GM15510 (cell line): ENCODE results near the gene SMIM35.

ENCODE experiments used
- POLR2A ChIP-seq: IDR thresholded peaks from 3 replicates; pipeline ENCODE4 v1.6.1; 2011; ENCODE audit warnings: borderline replicate concordance; ENCODE audit not compliant: insufficient read length; ENCODE audit errors: extremely low read depth

SMIM35 gene

DNA sequence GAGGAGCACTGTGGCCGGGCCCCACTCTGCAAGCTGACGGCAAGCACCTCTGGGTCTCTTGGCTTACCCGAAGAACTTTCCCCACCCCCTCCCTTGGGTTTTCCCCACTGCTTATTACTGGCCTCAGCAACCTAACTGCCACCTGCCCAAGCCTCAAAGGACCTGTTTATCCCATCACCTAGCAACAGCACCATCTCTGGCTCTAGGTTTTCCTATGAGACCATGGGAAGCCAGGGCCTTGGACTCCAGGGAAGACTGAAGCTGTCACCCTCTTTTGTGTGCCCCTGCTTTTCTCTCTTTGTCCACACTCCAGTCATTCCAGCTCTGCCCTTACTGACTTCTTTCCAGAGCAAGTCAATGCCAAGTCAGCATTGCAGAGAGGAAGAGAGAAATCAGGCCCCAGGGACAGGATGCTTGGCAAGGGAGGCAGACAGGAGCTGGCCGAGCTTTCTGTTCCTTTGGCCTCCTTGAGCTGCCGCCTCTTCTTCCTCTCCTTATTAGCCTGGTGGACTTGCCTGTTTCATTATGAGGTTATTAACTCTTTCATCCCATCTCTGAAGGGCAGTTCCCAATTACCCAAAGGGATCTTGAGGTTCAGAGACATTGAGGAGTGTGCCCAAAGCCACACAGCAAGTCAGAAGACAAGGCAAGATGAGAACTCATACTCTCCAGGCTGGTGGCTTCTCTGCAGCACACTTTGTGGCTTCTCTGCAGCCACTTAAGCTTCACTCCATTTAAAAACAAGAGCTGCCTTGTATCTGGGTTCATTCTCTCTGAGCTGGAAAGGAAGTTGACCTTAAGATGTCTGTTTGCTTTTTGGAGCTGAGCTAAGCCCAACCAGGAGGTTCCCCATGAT lies at the start of gene SMIM35:
Gene SMIM35 (minus strand): TSS at position 51 of the 856 bp plus-strand sequence. CDS start 206 bp downstream, outside the sequence.
- TF ChIP-seq POLR2A, result no peak

DNA sequence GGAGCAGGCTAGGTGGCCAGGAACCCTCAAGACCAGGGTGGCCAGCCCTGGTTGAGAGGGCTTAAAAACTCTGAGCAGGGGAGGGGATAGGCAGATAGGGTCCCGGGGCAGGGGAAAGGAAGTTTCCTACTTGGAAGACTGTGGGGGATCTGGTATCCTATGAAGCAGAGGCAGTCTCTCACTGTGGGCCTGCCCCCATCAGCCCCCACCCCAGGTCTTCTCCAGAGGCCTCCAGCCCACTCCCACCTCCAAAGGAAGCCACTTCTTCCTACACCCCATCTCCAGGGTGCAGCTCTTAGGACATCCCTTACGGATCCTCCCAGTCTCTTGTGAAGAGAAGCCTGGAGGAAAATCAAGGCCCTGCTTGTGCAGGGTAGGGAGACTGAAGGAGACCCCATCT lies 49.6 kb upstream of the SMIM35 start:
- TF ChIP-seq POLR2A, result no peak

DNA sequence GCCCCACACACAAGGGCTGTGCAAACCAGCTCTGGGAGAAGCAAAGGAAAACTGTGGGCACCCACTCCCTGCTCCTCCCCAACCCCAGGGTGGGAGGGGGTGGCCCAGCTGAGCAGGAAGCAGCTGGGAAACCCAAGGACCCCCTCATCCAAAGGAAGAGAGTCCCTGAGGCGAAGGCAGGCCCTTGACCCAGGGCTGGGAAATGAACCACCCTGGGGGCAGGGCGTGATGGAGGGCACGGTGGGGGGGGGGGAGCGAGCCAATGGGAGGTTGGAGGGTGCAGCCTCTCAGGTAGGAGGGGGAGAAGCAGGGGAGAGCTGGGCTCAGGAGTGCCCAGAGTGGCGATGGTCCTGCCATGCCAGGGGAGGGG lies 49.0 kb upstream of the SMIM35 start:
- TF ChIP-seq POLR2A, result no peak

DNA sequence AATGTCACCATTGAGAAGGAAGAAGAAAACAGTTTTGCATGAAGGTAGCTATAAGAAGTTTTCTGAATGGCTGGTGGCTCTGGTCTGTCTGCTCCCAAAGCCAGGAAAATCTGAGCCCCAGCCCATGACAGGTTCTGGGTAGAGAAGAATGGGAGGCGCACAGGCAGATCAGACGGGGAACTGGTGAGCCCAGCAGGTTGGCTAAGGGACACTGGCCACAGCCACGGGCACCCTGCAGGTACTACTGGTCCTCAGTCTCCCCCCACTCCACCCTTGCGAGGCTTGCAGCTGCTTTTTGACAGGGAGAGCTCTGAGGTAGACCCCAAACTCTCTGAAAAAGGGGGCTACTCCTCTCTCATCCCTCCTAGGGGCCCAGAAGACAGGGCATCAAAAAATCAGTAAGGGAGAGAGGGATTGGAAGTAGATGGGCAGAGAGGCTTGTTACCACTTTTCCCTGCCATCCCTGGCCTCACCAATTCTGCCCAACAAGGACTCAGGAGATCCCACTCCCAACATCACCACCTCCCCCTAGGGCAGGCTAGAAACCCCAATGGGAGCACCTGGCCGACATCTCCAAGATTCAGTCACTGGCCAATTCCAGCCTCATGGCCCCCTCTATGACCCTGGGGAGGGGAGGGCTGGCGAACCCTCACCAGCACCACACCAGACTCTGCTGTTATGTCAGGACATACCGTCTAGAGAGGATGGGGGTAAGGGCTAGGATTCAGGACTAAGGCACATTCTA lies 48.5 kb upstream of the SMIM35 start:
- no peak for TF ChIP-seq POLR2A

DNA sequence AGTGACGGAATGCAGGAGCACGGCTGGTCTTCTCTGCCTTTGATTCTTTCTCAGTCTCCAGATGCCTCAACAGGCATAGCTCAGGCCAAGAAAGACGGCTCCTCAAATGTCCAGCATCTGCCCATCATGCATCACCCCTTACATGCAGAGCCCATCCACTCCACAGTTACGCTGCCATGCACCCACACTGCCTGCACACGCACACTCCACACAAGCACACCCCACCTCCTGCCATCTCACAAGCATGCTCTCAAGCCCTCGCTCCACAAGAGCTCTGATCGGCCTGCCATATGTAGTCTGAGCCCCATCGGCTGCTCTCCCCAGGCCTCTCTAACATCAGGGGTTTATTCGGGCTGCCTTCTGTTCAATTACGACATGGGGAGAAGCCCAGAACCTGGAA lies 47.1 kb upstream of the SMIM35 start:
- TF ChIP-seq POLR2A, result no peak

DNA sequence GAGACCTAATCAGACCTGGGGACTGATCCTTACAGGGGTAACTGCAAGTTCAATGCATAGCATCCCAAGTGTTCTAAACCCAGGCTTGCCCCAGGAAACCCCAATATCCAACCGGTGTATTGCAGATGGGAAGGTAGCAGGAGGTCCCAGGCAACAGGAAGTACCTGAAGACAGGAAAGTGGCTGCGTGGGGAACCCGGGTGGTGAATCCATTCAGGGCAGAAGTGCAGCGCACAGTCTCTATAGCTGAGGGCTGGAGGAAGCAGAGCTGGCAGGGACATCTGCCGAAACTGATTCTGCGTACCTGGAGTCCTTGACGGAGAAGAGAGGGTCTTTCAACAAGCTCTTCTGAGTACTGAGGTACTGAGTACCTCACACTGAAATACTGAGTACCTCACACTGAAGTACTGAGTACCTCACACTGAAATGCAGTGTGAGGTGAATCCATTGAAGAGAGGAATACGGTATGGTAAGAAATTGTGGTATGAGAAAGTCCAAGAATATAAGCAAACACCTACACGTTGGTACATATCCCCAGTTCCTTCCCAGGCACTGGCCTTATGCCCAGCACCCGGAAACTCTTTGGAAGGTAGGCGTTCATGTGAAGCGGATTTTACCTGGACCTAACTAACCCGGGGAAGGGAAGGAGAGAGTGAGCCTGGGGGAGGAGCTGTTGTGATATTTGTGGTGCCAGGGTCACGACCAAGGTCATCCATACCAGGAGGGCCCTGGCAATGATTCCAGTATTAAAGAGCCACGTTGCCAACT lies 45.8 kb upstream of the SMIM35 start:
- no peak for TF ChIP-seq POLR2A

DNA sequence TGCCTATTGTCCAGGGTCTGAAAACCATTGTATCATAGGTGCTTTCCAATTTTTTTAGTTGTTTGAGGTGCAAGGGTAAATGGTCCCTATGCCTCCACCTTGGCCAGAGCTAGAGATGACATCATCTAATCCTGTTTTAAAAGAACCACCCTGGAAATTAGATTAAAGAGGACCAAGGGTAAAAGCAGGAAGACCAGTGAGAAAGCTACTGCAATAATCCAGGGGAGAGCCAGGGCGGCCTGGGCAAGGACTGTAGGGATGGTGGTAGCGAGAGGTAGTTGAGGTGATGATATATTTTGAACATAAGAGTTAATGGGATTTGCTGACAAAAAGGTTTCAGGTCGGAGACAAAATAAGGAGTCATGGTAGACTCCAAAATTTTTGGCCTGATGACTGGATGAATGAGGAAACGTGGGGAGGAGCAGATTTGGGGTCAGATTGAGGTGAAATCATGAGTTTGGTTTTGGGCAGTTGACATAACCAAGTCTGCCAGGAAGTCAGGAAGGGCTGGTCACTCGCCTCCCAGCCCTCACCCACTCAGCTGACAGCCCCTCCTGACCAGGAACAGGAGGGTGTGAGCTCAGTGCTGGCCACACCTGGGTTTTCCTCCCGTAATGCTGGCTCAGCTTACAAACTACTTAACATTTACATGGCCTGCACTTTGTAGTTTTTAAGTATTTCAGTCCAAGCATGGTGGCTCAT lies 42.9 kb upstream of the SMIM35 start:
- TF ChIP-seq POLR2A, result no peak

DNA sequence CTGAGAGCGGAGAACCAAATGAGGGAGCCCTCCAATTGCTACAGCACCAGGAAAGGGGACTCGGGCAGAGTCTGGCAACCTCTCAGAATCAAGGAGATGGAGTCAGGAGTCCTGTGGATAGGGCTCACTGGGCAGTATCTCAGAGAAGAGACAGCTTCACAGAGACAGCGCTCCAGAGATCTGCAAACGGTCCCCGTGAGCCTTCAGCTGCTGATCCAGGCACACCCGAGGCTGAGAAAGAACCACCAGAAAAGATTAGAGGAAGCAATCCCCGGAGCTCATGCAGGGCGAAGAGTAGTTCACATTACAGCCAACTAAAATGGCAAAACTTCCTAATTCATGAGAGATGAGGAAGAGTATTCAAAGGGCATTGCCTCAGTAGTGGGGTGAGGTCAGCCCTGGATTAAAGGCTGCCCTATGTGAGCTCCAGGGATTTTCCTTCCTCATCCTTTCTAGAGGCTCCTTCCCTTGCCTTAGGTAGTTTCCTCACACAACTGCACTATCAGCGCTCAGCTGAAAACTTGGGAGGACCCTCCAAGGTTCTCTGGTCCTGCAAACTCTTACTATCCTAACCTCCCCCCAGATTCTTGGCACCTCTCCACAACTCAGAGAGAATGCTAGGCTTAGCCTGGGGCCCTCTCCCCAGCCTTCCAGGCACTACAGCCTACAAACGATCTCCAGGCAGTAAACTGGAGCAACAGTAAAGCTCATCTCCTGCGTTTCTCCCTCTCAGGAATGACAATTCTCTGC lies 42.1 kb upstream of the SMIM35 start:
- no peak for TF ChIP-seq POLR2A

DNA sequence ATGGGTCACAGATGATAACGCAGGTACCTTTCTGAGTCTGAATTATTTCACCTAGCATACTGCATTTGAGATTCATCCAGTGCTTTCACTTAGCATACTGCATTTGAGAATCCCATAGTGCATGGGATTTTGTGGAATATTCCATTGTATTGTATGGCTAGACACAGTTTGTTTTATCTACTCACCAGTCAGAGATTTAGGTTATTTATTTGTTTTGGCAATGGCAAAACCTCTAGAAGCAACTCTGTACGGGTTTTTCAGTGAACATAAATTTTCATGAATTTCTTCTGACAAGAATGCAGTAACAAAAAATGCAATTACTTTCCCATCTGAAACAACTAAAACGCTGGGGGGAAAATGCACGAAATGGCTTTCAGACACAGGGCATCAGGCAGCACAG lies 41.5 kb upstream of the SMIM35 start:
- no peak for TF ChIP-seq POLR2A

DNA sequence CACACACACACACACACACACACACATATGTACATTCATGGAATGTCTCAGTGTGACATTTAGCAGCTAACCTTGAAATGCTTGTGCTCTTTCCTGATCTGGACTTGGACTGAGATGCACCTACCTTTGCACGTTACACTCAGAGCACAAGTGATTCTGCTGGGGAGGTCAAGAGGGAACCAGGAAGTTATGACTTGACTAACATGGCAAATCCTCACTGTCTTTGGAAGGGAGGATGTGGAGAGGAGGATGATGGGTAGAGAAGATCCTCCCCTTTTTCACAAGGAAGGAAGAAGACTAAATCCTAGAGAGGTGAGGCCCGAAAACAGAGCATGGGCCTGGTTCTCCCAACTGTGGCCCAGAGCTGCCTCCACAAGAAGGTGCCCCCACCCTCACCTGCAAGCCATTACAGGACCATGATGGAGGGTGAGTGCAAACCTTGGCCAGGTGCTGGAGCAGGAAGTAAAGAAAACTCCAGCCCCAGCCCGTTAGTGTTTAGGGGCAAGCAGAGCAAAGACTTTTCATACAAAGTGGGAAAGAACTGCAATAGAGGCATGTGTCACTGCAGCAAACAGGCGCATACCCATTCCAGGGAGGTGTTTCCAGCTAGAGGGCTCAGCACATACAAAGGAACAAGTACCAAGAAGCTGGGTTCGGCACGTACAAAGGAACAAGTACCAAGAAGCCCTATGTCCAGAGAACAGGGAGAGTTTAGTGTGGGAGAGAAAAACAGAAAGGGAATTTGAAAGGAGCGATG lies 39.5 kb upstream of the SMIM35 start:
- TF ChIP-seq POLR2A, result peak; percentile 22

DNA sequence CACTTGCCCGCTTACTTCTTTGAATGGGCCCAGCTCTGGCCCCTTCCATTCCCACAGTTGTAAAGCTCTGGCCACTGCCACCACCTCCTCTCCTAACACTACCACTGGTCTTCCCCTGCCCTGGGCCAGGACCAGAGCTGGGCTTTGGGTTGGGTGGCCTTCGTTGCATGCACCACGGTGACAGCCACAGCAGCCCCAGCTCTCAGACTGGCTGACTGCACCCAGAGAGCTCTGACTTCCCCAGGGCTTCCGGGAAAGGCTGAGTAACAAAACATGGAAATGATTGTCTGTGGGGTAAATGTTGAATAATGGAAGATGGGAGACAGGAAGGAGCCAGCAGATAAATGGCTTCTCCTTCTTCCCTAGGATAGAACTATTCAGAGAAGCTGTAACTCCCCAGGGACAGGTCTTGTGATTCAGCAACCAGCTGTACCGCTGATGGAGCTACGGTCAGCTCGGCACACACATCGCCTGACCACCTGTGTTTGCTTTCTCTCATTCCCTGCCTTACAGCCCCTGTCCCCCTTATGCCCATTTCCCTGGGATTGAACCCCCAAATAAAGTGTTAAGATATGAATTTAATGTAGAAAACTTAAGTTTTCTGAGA lies 38.3 kb upstream of the SMIM35 start:
- TF ChIP-seq POLR2A, result no peak

DNA sequence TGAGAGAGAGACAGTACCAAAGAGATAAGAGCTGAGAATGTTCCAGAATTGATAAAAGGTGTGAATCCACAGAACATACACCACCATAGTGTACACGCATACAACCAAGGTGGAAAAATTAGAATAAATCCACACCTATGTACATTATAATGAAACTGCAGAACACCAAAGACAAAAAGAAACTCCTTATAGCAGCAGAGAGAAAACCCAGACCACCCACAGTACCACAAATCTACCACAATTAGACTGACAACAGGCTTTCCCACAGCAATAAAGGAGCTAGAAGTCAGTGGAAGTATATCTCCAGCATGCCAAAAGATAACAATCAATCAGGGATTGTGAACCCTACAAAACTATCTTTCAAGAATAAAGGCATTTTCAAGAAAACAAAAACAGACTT lies 34.0 kb upstream of the SMIM35 start:
- TF ChIP-seq POLR2A, result no peak
